ENCODE results near the gene CCDC148.

The CCDC148 gene

DNA sequence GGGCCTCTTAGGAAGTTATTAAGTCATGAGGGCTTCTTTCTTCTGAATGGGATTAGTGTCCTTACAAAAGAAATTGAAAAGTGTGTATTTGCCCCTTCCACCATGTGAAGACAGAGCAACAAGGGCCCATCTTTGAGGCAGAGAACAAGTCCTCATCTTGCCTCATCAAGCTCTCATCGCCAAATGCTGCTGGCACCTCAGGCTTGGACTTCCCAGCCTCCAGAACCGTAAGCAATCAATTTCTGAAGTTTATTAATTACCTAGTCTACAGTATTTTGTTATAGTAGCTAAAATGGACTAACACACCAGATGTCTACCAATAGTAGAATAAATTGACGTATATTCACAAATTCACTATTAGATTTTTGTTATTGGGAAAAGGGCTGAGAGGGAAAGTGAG, 74.6 kb downstream of the CCDC148 start:
- no peak overlapping the region for H3K27ac ChIP-seq
- H2AFZ ChIP-seq = no peak overlapping the region
- TF ChIP-seq, protein P1, sequence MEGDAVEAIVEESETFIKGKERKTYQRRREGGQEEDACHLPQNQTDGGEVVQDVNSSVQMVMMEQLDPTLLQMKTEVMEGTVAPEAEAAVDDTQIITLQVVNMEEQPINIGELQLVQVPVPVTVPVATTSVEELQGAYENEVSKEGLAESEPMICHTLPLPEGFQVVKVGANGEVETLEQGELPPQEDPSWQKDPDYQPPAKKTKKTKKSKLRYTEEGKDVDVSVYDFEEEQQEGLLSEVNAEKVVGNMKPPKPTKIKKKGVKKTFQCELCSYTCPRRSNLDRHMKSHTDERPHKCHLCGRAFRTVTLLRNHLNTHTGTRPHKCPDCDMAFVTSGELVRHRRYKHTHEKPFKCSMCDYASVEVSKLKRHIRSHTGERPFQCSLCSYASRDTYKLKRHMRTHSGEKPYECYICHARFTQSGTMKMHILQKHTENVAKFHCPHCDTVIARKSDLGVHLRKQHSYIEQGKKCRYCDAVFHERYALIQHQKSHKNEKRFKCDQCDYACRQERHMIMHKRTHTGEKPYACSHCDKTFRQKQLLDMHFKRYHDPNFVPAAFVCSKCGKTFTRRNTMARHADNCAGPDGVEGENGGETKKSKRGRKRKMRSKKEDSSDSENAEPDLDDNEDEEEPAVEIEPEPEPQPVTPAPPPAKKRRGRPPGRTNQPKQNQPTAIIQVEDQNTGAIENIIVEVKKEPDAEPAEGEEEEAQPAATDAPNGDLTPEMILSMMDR (IDR thresholded peaks at IDR 0.05) = no peak
- H3K4me1 ChIP-seq = no peaks in the 10 kb centered on the region
- no peak overlapping the region for H3K9ac ChIP-seq
- H3K4me2 ChIP-seq (ENCODE audit: low read length) = no peak overlapping the region
- H3K79me2 ChIP-seq = no peaks in the 10 kb centered on the region
- no peaks in the 10 kb centered on the region for H3K27me3 ChIP-seq (ENCODE audit: control insufficient read depth, insufficient read depth, low read length)
- no peaks in the 10 kb centered on the region for H3K9me3 ChIP-seq (ENCODE audit: control insufficient read depth, low read length)
- H3K36me3 ChIP-seq (ENCODE audit: control insufficient read depth, insufficient read depth, low read length) = no peaks in the 10 kb centered on the region
- H3K4me3 ChIP-seq (ENCODE audit: low read depth, low read length) = no peak overlapping the region

DNA sequence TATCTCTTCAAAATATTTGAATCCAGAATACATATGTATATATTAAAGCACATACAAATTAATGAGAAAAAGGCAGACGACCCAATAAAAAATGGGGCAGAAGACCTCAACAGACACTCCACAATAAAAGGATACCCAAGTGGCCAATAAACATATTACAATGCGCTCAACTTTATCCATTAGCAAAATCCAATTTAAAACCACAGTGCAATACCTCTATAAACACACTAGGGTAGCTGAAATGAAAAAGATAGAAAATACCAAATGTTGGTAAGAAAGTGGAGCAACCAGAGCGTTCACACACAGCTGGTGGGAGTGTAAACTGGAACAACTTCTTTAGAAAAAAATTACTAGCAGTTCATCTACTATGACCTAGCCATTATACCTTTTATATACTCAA, 75.3 kb downstream of the CCDC148 start:
- no peak overlapping the region for H3K9ac ChIP-seq
- no peak overlapping the region for H3K27ac ChIP-seq
- no peak overlapping the region for H2AFZ ChIP-seq
- H3K4me3 ChIP-seq (ENCODE audit: low read depth, low read length) = no peak overlapping the region
- no peaks in the 10 kb centered on the region for H3K27me3 ChIP-seq (ENCODE audit: control insufficient read depth, insufficient read depth, low read length)
- no peaks in the 10 kb centered on the region for H3K79me2 ChIP-seq
- H3K36me3 ChIP-seq (ENCODE audit: control insufficient read depth, insufficient read depth, low read length) = no peaks in the 10 kb centered on the region
- no peaks in the 10 kb centered on the region for H3K9me3 ChIP-seq (ENCODE audit: control insufficient read depth, low read length)
- no peak overlapping the region for H3K4me2 ChIP-seq (ENCODE audit: low read length)
- TF ChIP-seq, protein P1 (IDR thresholded peaks at IDR 0.05) = no peak
- H3K4me1 ChIP-seq = no peaks in the 10 kb centered on the region

DNA sequence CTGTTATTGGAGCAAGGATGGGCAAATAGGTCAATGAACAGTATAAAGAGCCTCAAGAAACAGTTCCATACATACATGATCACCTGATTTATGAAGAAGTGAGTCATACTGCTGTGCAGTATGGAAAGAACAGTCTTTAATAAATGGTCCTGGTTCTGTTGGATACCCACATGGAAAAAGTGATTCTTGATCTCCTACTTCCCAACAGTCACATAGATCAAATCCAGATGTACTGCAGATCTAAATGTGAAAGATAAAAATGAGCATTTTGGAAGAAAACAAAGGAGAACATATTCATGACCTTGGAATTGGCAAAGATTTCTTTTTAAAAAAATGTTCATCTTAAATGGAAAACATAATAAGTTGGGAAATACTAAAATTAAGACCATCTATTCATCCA, 75.8 kb downstream of the CCDC148 start:
- H3K4me1 ChIP-seq = no peaks in the 10 kb centered on the region
- no peak overlapping the region for H3K4me2 ChIP-seq (ENCODE audit: low read length)
- TF ChIP-seq, protein P1 (IDR thresholded peaks at IDR 0.05) = no peak
- H3K27me3 ChIP-seq (ENCODE audit: control insufficient read depth, insufficient read depth, low read length) = no peaks in the 10 kb centered on the region
- H3K9me3 ChIP-seq (ENCODE audit: control insufficient read depth, low read length) = no peaks in the 10 kb centered on the region
- no peaks in the 10 kb centered on the region for H3K36me3 ChIP-seq (ENCODE audit: control insufficient read depth, insufficient read depth, low read length)
- no peak overlapping the region for H3K27ac ChIP-seq
- H3K9ac ChIP-seq = no peak overlapping the region
- H3K79me2 ChIP-seq = no peaks in the 10 kb centered on the region
- H2AFZ ChIP-seq = no peak overlapping the region
- H3K4me3 ChIP-seq (ENCODE audit: low read depth, low read length) = no peak overlapping the region

DNA sequence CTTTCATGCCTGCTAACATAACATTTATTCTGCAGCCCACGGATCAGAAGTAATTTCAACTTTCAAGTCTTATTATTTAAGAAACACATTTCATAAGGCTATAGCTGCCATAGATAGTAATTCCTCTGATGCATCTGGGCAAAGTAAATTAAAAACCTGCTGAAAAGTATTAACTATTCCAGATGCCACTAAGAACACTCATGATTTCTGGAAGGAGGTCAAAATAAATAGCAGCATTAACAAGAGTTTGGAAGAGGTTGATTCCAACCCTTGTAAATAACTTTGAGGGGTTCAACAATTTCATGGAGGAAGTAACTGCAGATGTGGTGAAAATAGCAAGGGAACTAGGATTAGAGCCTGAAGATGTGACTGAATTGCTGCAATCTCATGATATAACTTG, 77.6 kb downstream of the CCDC148 start:
- Histone ChIP-seq H3K9me3 (ENCODE audit: control insufficient read depth, low read length) (no peaks in the 10 kb centered on the region), H2AFZ (no peak overlapping the region), H3K27ac (no peak overlapping the region), H3K4me2 (ENCODE audit: low read length) (no peak overlapping the region), H3K9ac (no peak overlapping the region), H3K27me3 (ENCODE audit: control insufficient read depth, insufficient read depth, low read length) (no peaks in the 10 kb centered on the region), H3K36me3 (ENCODE audit: control insufficient read depth, insufficient read depth, low read length) (no peaks in the 10 kb centered on the region), H3K4me3 (ENCODE audit: low read depth, low read length) (no peak overlapping the region), H3K4me1 (no peaks in the 10 kb centered on the region), H3K79me2 (no peaks in the 10 kb centered on the region)
- TF ChIP-seq, protein P1 (IDR thresholded peaks at IDR 0.05) = no peak

DNA sequence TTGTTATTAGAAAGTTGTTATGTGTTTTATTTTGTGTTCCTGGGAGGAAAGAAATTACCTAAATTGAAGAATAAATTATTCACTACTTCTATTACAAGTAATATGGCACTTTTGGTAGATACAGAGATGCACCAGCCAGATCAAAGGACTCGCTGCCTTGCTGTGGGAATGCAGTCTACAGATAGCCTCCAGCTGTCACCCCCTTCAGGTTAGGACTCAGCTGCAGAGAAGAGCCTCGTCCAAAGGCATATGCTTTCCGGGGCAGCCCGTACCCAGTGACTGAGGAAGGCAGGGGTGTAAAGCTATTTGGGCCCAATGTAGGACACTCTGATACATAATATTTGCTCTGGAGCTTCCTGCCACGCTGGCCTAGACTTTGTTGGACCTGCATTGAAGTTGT, 90.2 kb downstream of the CCDC148 start:
- TF ChIP-seq, protein P1 (IDR thresholded peaks at IDR 0.05) = no peak
- H2AFZ ChIP-seq = no peak overlapping the region

More for the DNA sequence above, 90.2 kb downstream of the CCDC148 start:
- no peak overlapping the region for H3K9ac ChIP-seq
- H3K36me3 ChIP-seq (ENCODE audit: control insufficient read depth, insufficient read depth, low read length) = no peaks in the 10 kb centered on the region
- no peaks in the 10 kb centered on the region for H3K27me3 ChIP-seq (ENCODE audit: control insufficient read depth, insufficient read depth, low read length)
- no peaks in the 10 kb centered on the region for H3K9me3 ChIP-seq (ENCODE audit: control insufficient read depth, low read length)
- H3K27ac ChIP-seq = no peak overlapping the region
- H3K4me1 ChIP-seq = no peaks in the 10 kb centered on the region
- no peak overlapping the region for H3K4me2 ChIP-seq (ENCODE audit: low read length)
- no peak overlapping the region for H3K4me3 ChIP-seq (ENCODE audit: low read depth, low read length)
- H3K79me2 ChIP-seq = peaks cover 4% of the 10 kb centered on the region

All from parathyroid adenoma (tissue), 2 donors.